NCI-H2081 treated with DMSO at 0.1 percent for 48 hours (cell line): Measurements from ENCODE around the gene ADAMTS2.

Experiments
- DNase-seq: peaks from one replicate; lab custom pipeline; 2025; lab: John Stamatoyannopoulos, UW

Gene ADAMTS2

GRCh38 chr5:179266291-179267070 lies 78.8 kb downstream of the ADAMTS2 start:
- DNase-seq, result no peak

- no peak for DNase-seq
These were observed 79.6 kb downstream of the ADAMTS2 start for GRCh38 chr5:179265514-179266290.

- no peak for DNase-seq
These were observed 80.3 kb downstream of the ADAMTS2 start for GRCh38 chr5:179264783-179265513.

GRCh38 chr5:179264053-179264782 lies 81.0 kb downstream of the ADAMTS2 start:
- DNase-seq, result no peak

- no peak for DNase-seq
These were observed 81.7 kb downstream of the ADAMTS2 start for GRCh38 chr5:179263391-179264052.

GRCh38 chr5:179262126-179262920 lies 82.9 kb downstream of the ADAMTS2 start:
- DNase-seq, result no peak

GRCh38 chr5:179261301-179262125 lies 83.7 kb downstream of the ADAMTS2 start:
- no peak for DNase-seq

- DNase-seq, result no peak
These were observed 84.8 kb downstream of the ADAMTS2 start for GRCh38 chr5:179260324-179261070.

GRCh38 chr5:179259731-179260323 lies 85.4 kb downstream of the ADAMTS2 start:
- no peak for DNase-seq

- DNase-seq, result no peak
These were observed 86.1 kb downstream of the ADAMTS2 start for GRCh38 chr5:179258922-179259730.

- no peak for DNase-seq
These were observed 87.0 kb downstream of the ADAMTS2 start for GRCh38 chr5:179258001-179258921.

- DNase-seq, result no peak
These were observed 88.0 kb downstream of the ADAMTS2 start for GRCh38 chr5:179257176-179257682.

GRCh38 chr5:179256328-179257175 lies 88.7 kb downstream of the ADAMTS2 start:
- no peak for DNase-seq

GRCh38 chr5:179255527-179256327 lies 89.5 kb downstream of the ADAMTS2 start:
- no peak for DNase-seq
